NCI-H1694 treated with DMSO at 0.1 percent for 48 hours (cell line): ENCODE results near the gene NEK5.
"Not testable (repeated sequence)": the region's sequence is repeated elsewhere in the genome, so short reads cannot be mapped to it uniquely, and the experiment has no call there.

Source experiments
- DNase-seq: peaks from one replicate; lab custom pipeline; 2025; lab: John Stamatoyannopoulos, UW

The NEK5 gene

GRCh38 chr13:52128714-52129700 lies at the start of gene NEK5:
Gene NEK5 (minus strand): TSS chr13:52129073. CDS start chr13:52127482, 1,591 bp downstream.
- peak; percentile 33 for DNase-seq

- no peak for DNase-seq
Measured at GRCh38 chr13:52177276-52177675, 48.4 kb upstream of the NEK5 start.

- DNase-seq: not testable (repeated sequence)
Measured at GRCh38 chr13:52173970-52174369, 45.1 kb upstream of the NEK5 start.

- DNase-seq: no peak
Measured at GRCh38 chr13:52173373-52173772, 44.5 kb upstream of the NEK5 start.

- DNase-seq: not testable (repeated sequence)
Measured at GRCh38 chr13:52171686-52172085, 42.8 kb upstream of the NEK5 start.

GRCh38 chr13:52170828-52171391 lies 42.0 kb upstream of the NEK5 start:
- DNase-seq: not testable (repeated sequence)

GRCh38 chr13:52169839-52170238 lies 41.0 kb upstream of the NEK5 start:
- DNase-seq: no peak

GRCh38 chr13:52165411-52165810 lies 36.5 kb upstream of the NEK5 start:
- no peak for DNase-seq

GRCh38 chr13:52164989-52165388 lies 36.1 kb upstream of the NEK5 start:
- no peak for DNase-seq

- not testable (repeated sequence) for DNase-seq
Measured at GRCh38 chr13:52163878-52164277, 35.0 kb upstream of the NEK5 start.

- DNase-seq: no peak
Measured at GRCh38 chr13:52162279-52163101, 33.6 kb upstream of the NEK5 start.

GRCh38 chr13:52161181-52161646 lies 32.3 kb upstream of the NEK5 start:
- DNase-seq: no peak

GRCh38 chr13:52160506-52160905 lies 31.6 kb upstream of the NEK5 start:
- DNase-seq: no peak

- no peak for DNase-seq
Measured at GRCh38 chr13:52160053-52160452, 31.2 kb upstream of the NEK5 start.

- peak; percentile 21 for DNase-seq
Measured at GRCh38 chr13:52159159-52159982, 30.5 kb upstream of the NEK5 start, which contains the start of gene NEK3. Gene NEK3 (minus strand): TSS chr13:52159597. CDS start chr13:52156191, 3,406 bp downstream.

- no peak for DNase-seq
Measured at GRCh38 chr13:52158629-52159158, 29.8 kb upstream of the NEK5 start.

- no peak for DNase-seq
Measured at GRCh38 chr13:52156724-52157261, 27.9 kb upstream of the NEK5 start.

- no peak for DNase-seq
Measured at GRCh38 chr13:52155177-52155576, 26.3 kb upstream of the NEK5 start.

- no peak for DNase-seq
Measured at GRCh38 chr13:52147225-52147624, 18.4 kb upstream of the NEK5 start.

GRCh38 chr13:52141299-52141698 lies 12.4 kb upstream of the NEK5 start:
- no peak for DNase-seq

- no peak for DNase-seq
Measured at GRCh38 chr13:52137489-52137888, 8.6 kb upstream of the NEK5 start.
